ENCODE data around the gene PRSS38.

PRSS38 gene

GRCh38 chr1:227886993-227887696 is 71.7 kb downstream of the PRSS38 start:
- DNase-seq, result peak; percentile 58

GRCh38 chr1:227887697-227888403 is 72.4 kb downstream of the PRSS38 start:
- no peak for DNase-seq

GRCh38 chr1:227888404-227889046 is 73.0 kb downstream of the PRSS38 start:
- DNase-seq, result no peak

- DNase-seq, result peak; percentile 33
These were observed 73.8 kb downstream of the PRSS38 start for GRCh38 chr1:227889047-227889862.

GRCh38 chr1:227889863-227890405 is 74.5 kb downstream of the PRSS38 start:
- no peak for DNase-seq

GRCh38 chr1:227890451-227891222 is 75.2 kb downstream of the PRSS38 start:
- no peak for DNase-seq

GRCh38 chr1:227891223-227891954 is 75.9 kb downstream of the PRSS38 start:
- peak; percentile 71 for DNase-seq

GRCh38 chr1:227891955-227892488 is 76.5 kb downstream of the PRSS38 start:
- no peak for DNase-seq

GRCh38 chr1:227892489-227893299 is 77.2 kb downstream of the PRSS38 start:
- DNase-seq, result no peak

GRCh38 chr1:227893300-227893948 is 77.9 kb downstream of the PRSS38 start:
- DNase-seq, result no peak

GRCh38 chr1:227893949-227894721 is 78.7 kb downstream of the PRSS38 start:
- no peak for DNase-seq

GRCh38 chr1:227894831-227895451 is 79.5 kb downstream of the PRSS38 start:
- DNase-seq, result no peak

All from DMS53 (cell line).